Erythroblast (primary cell): ENCODE measurements around the gene AGTR1.

Experiments used
- GATA1 ChIP-seq: IDR thresholded peaks from 2 replicates; pipeline ENCODE4 v1.6.1; 2011; ENCODE audit warnings: low read depth, mild to moderate bottlenecking, control low read depth, low read length, moderate library complexity
- POLR2A ChIP-seq: IDR thresholded peaks from 2 replicates; pipeline ENCODE4 v1.6.1; 2011; ENCODE audit warnings: mild to moderate bottlenecking, low read length

DNA sequence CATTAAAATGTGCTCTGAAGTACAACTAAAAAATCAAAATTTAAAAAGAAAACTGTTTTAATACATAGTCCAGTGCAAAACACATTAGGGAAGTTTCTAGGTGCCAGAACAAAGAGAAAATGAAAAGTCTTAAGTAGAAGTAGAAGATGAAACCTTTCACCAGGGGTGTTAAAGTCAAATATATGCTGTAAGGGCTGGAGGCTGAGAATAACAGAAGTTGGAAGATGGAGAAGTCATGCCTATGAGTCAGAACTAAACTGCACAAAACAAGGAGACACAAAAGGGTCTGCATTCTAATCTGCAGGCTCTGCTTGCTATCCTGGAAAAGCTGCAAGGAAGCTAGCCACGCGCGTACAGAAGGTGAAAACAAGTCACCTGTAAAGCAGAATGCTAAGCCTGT, 81.2 kb downstream of the AGTR1 start:
- TF ChIP-seq POLR2A: no peak
- no peak for TF ChIP-seq GATA1
